HEK293 (cell line): ENCODE data around the gene TRAF5.

ENCODE experiments used
- CTCF ChIA-PET: fragments of 350-600 bp; formaldehyde crosslinking; extraction: SDS; loops from one replicate; lab custom pipeline; 2021; ENCODE audit warnings: antibody characterized with exemption; lab: Yijun Ruan, JAX
- POLR2A ChIA-PET: fragments of 300-600 bp; formaldehyde crosslinking; extraction: SDS; loops from one replicate; lab custom pipeline; 2020; ENCODE audit warnings: antibody characterized with exemption, inconsistent platforms; lab: Yijun Ruan, JAX
- H3K27ac ChIP-seq: fragments of 200-500 bp; sonication (Bioruptor generic); 2 replicates; pipeline ENCODE4 v1.5.1; 2014; ENCODE audit warnings: low read depth, low read length, control low read depth, inconsistent platforms; ENCODE audit errors: extremely low read depth
- H3K36me3 ChIP-seq, 2 experiments: fragments of 200-500 bp in 1 of 2; sonication (Bioruptor generic) in 1 of 2; 1 replicate in 1 of 2; 2 replicates in 1 of 2; pipeline ENCODE4 v1.5.1; 2014 to 2017; ENCODE audit warnings: inconsistent platforms in 2 of 2, low read length in 2 of 2; ENCODE audit not compliant: control insufficient read depth in 2 of 2, insufficient read depth in 1 of 2
- H3K4me1 ChIP-seq: fragments of 200-500 bp; sonication (Bioruptor generic); 2 replicates; pipeline ENCODE4 v1.5.1; 2014; ENCODE audit warnings: mild to moderate bottlenecking, low read length, inconsistent platforms; ENCODE audit not compliant: control insufficient read depth, insufficient read depth
- H3K4me3 ChIP-seq: 2 replicates; pipeline ENCODE4 v1.5.1; 2011; ENCODE audit warnings: low read depth, mild to moderate bottlenecking, control low read depth, low read length, moderate library complexity
- H3K9me3 ChIP-seq: fragments of 200-500 bp; sonication (Bioruptor generic); 2 replicates; pipeline ENCODE4 v1.5.1; 2014; ENCODE audit warnings: low read depth, low read length, inconsistent platforms; ENCODE audit not compliant: control insufficient read depth, insufficient read depth
- MEIS1 ChIP-seq: sonication (generic); formaldehyde crosslinking; IDR thresholded peaks from 2 replicates; pipeline ENCODE4 v1.8.1; 2022; ENCODE audit warnings: missing genetic modification reagents, mild to moderate bottlenecking, borderline replicate concordance
- SCRT1 ChIP-seq: fragments of 450-650 bp; formaldehyde crosslinking; IDR thresholded peaks from 2 replicates; pipeline ENCODE4 v1.5.1; 2016; ENCODE audit warnings: missing biosample characterization, missing genetic modification characterization, borderline replicate concordance
- SCRT2 ChIP-seq: fragments of 450-650 bp; formaldehyde crosslinking; IDR thresholded peaks from 2 replicates; pipeline ENCODE4 v1.5.1; 2016; ENCODE audit warnings: missing biosample characterization, missing genetic modification characterization
- ZNF138 ChIP-seq: fragments of 450-650 bp; formaldehyde crosslinking; IDR thresholded peaks from 2 replicates; pipeline ENCODE4 v1.5.1; 2016; ENCODE audit warnings: missing biosample characterization, missing genetic modification characterization, borderline replicate concordance
- ZNF146 ChIP-seq: fragments of 450-650 bp; formaldehyde crosslinking; IDR thresholded peaks from 2 replicates; pipeline ENCODE4 v1.5.1; 2016; ENCODE audit warnings: missing biosample characterization, missing genetic modification characterization
- ZNF169 ChIP-seq: fragments of 450-650 bp; formaldehyde crosslinking; IDR thresholded peaks from 2 replicates; pipeline ENCODE4 v1.5.1; 2016; ENCODE audit warnings: missing biosample characterization, missing genetic modification characterization
- ZNF292 ChIP-seq: fragments of 450-650 bp; formaldehyde crosslinking; IDR thresholded peaks from 2 replicates; pipeline ENCODE4 v1.5.1; 2016; ENCODE audit warnings: low read depth, missing biosample characterization, missing genetic modification characterization, borderline replicate concordance
- ZNF311 ChIP-seq: fragments of 450-650 bp; formaldehyde crosslinking; IDR thresholded peaks from 2 replicates; pipeline ENCODE4 v1.5.1; 2017; ENCODE audit warnings: missing biosample characterization, missing genetic modification characterization, borderline replicate concordance
- ZNF658 ChIP-seq: fragments of 450-650 bp; formaldehyde crosslinking; IDR thresholded peaks from 2 replicates; pipeline ENCODE4; 2016; ENCODE audit warnings: missing biosample characterization, missing genetic modification characterization
- ZNF660 ChIP-seq: fragments of 450-650 bp; IDR thresholded peaks from 2 replicates; pipeline ENCODE4 v1.5.1; 2018; ENCODE audit warnings: missing biosample characterization, mild to moderate bottlenecking, missing genetic modification characterization
- ZNF692 ChIP-seq: fragments of 450-650 bp; formaldehyde crosslinking; IDR thresholded peaks from 2 replicates; pipeline ENCODE4 v1.5.1; 2016; ENCODE audit warnings: missing biosample characterization, missing genetic modification characterization
- ZSCAN4 ChIP-seq: fragments of 450-650 bp; formaldehyde crosslinking; IDR thresholded peaks from 2 replicates; pipeline ENCODE4 v1.5.1; 2017; ENCODE audit warnings: missing biosample characterization, missing genetic modification characterization

The TRAF5 gene

GRCh38 chr1:211359876-211360275, 33.2 kb downstream of the TRAF5 start:
- ChIA-PET CTCF (interaction anchor here (0.6 to 0.7 kb wide), 2 partner anchors 140 to 955 kb away, joined by 3 read pairs; no protein-coding TSS in a partner anchor), POLR2A (no interaction called here)
- peaks cover 4 to 34% of the 10 kb centered on the region in 2 experiments; a peak in 2 of 3 replicates for H3K36me3 ChIP-seq
- TF ChIP-seq ZNF658 (tag by site-specific recombination) (no peak), SCRT2 (tag by site-specific recombination) (peak; percentile 30; the same call in 1 of the 2 replicates), MEIS1 (CRISPR knock-in tag) (no peak)
- H3K4me1 ChIP-seq, result no peaks in the 10 kb centered on the region
- no peak overlapping the region for H3K4me3 ChIP-seq
- no peak overlapping the region for H3K27ac ChIP-seq
- no peaks in the 10 kb centered on the region for H3K9me3 ChIP-seq

- POLR2A ChIA-PET, result no interaction called here
- Histone ChIP-seq H3K4me3 (no peak overlapping the region), H3K4me1 (no peaks in the 10 kb centered on the region), H3K36me3 (peaks cover 4 to 40% of the 10 kb centered on the region in 2 experiments; a peak in 2 of 3 replicates), H3K27ac (no peak overlapping the region)
- CTCF ChIA-PET, result interaction anchor here (0.6 kb wide), 1 partner anchor 10 kb away, joined by 3 read pairs; no protein-coding TSS in a partner anchor
- TF ChIP-seq ZNF692 (tag by site-specific recombination) (no peak), ZNF169 (tag by site-specific recombination) (no peak), ZNF292 (no peak), ZNF660 (tag by site-specific recombination) (no peak), ZNF311 (tag by site-specific recombination) (no peak)
- TF ChIP-seq, all 188 proteins: peak for 0
- H3K9me3 ChIP-seq, result no peaks in the 10 kb centered on the region
These were observed 34.6 kb downstream of the TRAF5 start for GRCh38 chr1:211361202-211361601.

GRCh38 chr1:211369640-211370039, 43.0 kb downstream of the TRAF5 start:
- Histone ChIP-seq H3K4me3 (no peak overlapping the region), H3K27ac (no peak overlapping the region), H3K9me3 (no peaks in the 10 kb centered on the region), H3K4me1 (no peaks in the 10 kb centered on the region), H3K36me3 (peaks cover 0 to 33% of the 10 kb centered on the region in 2 experiments; a peak in 1 of 3 replicates)
- ChIA-PET CTCF (no interaction called here), POLR2A (no interaction called here)
- TF ChIP-seq ZNF146 (tag by site-specific recombination) (no peak), ZSCAN4 (tag by site-specific recombination) (peak; percentile 55)

GRCh38 chr1:211370669-211371068, 44.0 kb downstream of the TRAF5 start:
- TF ChIP-seq ZNF138 (tag by site-specific recombination) (no peak), SCRT1 (tag by site-specific recombination) (peak; percentile 95), SCRT2 (tag by site-specific recombination) (peak; percentile 88)
- POLR2A ChIA-PET, result no interaction called here
- Histone ChIP-seq H3K4me1 (no peaks in the 10 kb centered on the region), H3K4me3 (no peak overlapping the region), H3K36me3 (peaks cover 0 to 33% of the 10 kb centered on the region in 2 experiments; a peak in 1 of 3 replicates), H3K9me3 (no peaks in the 10 kb centered on the region), H3K27ac (no peak overlapping the region)
- CTCF ChIA-PET, result no interaction called here
